MM.1S (cell line): Measurements from ENCODE around the gene NDUFA8.

Experiments used
- EZH2 ChIP-seq: fragments of 300-600 bp; sonication (generic); optimal IDR thresholded peaks from 2 replicates; pipeline ENCODE3; 2017; ENCODE audit warnings: low read depth, mild to moderate bottlenecking, antibody characterized with exemption, low read length, mixed read lengths
- EZH2phosphoT487 ChIP-seq: fragments of 300-600 bp; sonication (generic); IDR thresholded peaks from 2 replicates; pipeline ENCODE4 v1.6.1; 2018; ENCODE audit warnings: antibody characterized with exemption, low read length
- TF ChIP-seq, protein P1 (sequence below): fragments of 300-600 bp; sonication (generic); IDR thresholded peaks from 2 replicates; pipeline ENCODE4 v1.5.1; 2016; ENCODE audit warnings: antibody characterized with exemption, low read length, mixed read lengths

DNA sequence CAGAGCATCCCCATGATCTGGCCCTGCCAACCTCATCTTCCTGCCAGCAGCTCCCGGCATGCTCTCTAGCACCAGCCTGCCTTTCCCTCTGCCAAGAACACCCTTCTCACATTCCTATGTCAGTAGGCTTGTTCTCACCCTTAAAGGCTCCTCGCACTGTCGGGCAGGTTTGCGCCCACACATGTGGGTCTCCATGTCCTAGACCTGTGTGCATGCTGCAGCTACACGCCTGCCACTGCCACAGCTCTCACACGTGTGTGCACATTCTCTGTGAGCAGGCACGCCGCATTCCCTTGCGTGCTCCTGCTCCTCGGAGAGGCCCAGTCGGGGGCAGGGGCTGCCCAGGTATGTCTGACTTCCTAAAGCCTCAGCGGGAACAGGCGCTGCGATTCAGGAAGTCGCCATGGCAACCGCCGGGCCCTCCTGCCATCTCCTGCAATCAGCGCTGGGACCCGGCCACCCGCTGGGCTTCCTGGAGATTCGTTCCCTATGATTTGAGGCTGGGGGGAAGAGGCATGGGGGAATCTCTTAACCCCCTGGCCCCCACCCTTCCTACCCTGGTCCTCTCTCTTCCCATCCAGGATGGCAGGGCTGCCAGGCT is 28.1 kb downstream of the NDUFA8 start:
- TF ChIP-seq EZH2, result no peak
- TF ChIP-seq, protein P1, sequence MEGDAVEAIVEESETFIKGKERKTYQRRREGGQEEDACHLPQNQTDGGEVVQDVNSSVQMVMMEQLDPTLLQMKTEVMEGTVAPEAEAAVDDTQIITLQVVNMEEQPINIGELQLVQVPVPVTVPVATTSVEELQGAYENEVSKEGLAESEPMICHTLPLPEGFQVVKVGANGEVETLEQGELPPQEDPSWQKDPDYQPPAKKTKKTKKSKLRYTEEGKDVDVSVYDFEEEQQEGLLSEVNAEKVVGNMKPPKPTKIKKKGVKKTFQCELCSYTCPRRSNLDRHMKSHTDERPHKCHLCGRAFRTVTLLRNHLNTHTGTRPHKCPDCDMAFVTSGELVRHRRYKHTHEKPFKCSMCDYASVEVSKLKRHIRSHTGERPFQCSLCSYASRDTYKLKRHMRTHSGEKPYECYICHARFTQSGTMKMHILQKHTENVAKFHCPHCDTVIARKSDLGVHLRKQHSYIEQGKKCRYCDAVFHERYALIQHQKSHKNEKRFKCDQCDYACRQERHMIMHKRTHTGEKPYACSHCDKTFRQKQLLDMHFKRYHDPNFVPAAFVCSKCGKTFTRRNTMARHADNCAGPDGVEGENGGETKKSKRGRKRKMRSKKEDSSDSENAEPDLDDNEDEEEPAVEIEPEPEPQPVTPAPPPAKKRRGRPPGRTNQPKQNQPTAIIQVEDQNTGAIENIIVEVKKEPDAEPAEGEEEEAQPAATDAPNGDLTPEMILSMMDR, result no peak
- TF ChIP-seq EZH2phosphoT487, result no peak
